ENCODE data around the gene NTF4.
"Not testable (repeated sequence)": the region's sequence is repeated elsewhere in the genome, so short reads cannot be mapped to it uniquely, and the experiment has no call there.

Gene NTF4

DNA sequence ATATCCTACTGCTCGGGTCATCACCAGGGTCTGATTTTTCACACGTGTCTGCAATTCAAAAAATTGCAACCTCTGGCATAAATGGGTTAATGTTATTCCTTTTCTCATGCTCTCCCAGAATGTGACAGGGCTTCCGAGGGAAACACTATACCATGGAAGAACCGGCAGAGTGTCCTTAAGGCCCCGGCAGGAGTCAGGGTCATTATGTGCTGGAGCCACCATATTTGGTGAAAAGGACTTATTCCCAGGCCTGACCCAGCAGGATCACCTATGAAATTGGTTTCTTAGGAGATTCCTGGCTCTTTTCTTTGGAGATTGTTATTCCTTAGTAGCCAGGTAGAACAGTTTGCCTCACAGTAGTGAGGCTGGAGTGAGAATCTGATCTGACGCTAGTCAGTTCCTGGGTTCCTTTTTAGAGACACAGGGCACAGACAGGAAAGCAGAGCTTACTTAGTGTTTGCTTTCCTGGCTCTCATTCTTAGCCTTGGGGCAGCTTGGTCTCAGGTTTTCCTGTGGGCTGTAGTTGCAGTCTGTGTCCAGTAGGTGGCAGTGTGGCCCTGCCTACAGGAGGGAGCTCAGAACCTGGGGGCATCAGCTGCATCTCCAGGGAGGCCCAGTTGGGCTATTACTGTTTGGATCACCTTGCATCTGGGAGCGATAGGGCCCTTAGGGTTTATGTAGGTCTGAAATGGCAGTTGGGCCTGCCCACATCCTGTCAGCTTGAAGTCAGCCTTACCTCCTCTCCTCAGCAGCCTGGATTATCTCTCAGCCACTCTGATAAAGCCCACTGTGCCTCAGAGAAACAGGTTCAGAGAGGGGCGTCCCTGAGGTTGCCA, 33.1 kb upstream of the NTF4 start:
- H3K36me3 Mint-ChIP-seq = peaks cover 47% of the 10 kb centered on the region
- peaks cover 14% of the 10 kb centered on the region for H3K4me1 Mint-ChIP-seq
- H3K27me3 Mint-ChIP-seq = no peaks in the 10 kb centered on the region
- H3K4me3 Mint-ChIP-seq = no peak overlapping the region
- no peak overlapping the region for H3K27ac Mint-ChIP-seq
- no peaks in the 10 kb centered on the region for H3K9me3 Mint-ChIP-seq
- peak; percentile 83 for ATAC-seq

DNA sequence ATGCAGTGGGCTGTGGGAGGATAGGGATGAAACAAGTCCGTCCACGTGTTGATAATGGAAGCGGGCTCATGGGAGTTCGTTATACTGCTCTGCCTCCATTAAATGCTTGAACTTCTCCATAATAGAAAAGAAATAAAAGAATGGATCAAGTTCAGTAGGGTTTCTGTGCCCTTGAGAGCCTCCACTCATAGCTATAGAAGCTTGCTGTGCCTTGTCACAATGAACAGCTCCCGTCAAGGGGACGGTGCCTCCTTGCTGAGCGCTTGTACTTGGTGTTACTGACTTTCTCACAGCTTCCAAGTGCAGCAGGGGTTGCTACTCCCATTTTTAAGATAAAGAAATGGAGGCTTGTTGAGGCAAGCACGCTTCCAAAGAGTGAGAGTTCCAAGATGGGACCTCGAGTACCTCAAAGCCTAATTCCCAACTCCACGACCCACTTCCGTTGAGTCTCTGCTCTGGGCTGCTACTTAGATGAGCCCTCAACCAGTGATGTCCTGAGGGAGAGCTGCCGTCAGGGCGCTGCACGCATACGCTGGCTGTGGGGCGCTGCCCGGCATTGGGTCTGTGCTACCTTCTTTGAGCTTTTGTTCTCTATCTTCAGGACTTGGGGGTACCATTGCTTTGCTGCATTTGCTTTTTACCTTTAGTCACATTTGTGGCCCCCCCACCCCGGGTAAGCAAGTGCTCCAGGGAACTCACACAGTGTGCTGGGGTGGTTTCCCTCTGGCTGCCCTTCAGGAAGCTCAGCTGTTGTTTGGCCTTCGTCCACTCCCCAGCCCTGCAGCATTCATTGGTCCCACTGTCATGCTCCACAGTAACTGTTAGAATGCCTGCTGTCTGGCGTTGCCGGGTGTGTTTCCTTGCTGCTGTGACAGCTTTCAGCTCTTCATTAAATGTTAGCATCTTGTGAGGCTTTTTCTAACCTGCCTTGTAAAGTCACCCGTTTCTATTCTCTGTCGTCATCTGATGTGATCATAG, 30.2 kb upstream of the NTF4 start:
- peaks cover 52% of the 10 kb centered on the region for H3K36me3 Mint-ChIP-seq

DNA sequence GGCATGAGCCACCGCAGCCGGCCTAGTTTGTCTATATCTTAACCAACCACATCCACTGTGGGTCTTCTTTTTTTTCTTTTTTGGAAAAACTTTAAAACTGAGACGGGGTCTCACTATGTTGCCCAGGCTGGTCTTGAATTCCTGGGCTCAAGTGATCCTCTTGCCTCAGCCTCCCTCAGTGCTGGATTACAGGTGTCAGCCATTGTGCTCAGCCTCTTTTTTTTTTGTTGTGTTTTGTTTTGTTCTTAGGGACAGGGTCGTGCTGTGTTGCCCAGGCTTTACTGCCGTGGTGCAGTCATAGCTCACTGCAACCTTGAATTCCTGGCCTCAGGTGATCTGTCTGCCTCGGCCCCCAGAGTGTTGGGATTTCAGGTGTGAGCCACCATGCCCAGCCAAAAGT, 28.1 kb upstream of the NTF4 start:
- ATAC-seq = no peak
- Mint-ChIP-seq H3K4me1 (peaks cover 36% of the 10 kb centered on the region), H3K27ac (no peak overlapping the region), H3K9me3 (no peaks in the 10 kb centered on the region), H3K4me3 (no peak overlapping the region), H3K27me3 (no peaks in the 10 kb centered on the region), H3K36me3 (peaks cover 45% of the 10 kb centered on the region)

More for the DNA sequence above, 30.2 kb upstream of the NTF4 start:
- no peaks in the 10 kb centered on the region for H3K9me3 Mint-ChIP-seq
- no peak for ATAC-seq
- no peak overlapping the region for H3K4me3 Mint-ChIP-seq
- peaks cover 34% of the 10 kb centered on the region for H3K4me1 Mint-ChIP-seq
- H3K27me3 Mint-ChIP-seq = no peaks in the 10 kb centered on the region
- H3K27ac Mint-ChIP-seq = no peak overlapping the region

DNA sequence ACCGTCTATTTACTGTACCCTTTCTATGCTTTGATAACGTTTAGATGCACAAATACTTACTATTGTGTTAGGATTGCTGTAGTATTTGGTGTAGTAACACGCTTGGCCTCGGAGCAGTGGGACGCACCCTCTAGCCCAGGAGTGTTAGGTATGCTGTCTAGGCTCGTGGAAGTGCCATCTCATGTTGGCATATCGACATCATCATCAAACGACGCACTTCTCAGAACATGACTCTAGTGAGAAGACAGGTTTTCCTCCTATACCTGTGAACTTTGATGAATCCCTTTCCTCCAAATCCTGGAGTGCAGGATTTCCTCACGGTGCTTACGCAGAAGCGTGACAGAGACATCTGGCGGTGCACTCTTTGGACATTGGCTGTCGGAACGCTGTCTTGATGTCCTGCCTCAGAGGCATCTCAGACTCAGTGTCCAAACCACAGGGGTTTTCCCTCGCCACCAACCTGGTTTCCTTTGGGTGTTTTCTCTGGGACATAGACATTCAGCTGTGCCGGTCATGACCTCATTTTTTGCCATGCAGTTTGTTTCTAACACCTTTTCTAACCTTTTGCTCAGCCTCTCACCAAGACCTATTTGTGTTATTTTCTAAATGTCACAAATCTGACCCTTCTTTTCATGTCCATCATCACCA, 26.9 kb upstream of the NTF4 start:
- Mint-ChIP-seq H3K27ac (no peak overlapping the region), H3K36me3 (peaks cover 52% of the 10 kb centered on the region), H3K27me3 (no peaks in the 10 kb centered on the region), H3K4me3 (no peak overlapping the region), H3K9me3 (no peaks in the 10 kb centered on the region), H3K4me1 (peaks cover 48% of the 10 kb centered on the region)
- no peak for ATAC-seq

DNA sequence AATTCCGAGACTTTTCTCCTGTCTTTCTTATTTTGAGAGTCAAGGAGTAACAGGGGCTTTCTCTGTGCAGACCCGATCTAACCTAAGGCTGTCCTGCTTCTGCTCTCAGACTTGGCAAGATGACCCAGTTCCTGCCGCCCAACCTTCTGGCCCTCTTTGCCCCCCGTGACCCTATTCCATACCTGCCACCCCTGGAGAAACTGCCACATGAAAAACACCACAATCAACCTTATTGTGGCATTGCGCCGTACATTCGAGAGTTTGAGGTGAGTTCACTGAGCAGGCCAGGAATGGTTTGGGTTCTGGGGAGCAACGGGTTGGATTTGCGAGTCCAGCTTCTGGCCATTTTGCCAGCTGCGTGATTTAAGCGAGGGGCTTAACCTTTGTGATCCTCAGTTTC, 21.7 kb upstream of the NTF4 start:
- ATAC-seq = no peak
- Mint-ChIP-seq H3K27me3 (no peaks in the 10 kb centered on the region), H3K9me3 (no peaks in the 10 kb centered on the region), H3K27ac (peak overlapping the region; percentile 87), H3K4me3 (peak overlapping the region; percentile 100), H3K4me1 (peaks cover 34% of the 10 kb centered on the region), H3K36me3 (peaks cover 33% of the 10 kb centered on the region)

DNA sequence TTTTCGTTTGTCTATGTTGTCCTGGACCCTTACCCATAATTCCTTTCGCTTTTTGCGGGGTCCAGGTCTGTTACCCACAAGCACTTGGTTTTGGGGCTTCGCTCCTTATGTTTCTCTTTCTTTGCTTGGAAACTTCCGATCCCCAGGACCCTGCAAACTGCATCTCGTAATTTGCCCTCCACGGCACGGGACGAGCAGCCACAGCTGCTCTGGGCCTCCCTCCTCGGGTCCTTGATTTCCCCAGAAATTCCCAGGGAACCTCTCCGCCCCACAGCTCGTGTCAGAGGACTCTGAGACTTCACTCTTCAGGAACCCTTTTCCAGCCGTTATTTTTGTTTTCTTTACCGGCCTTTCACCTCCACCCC, 21.2 kb upstream of the NTF4 start:
- peak overlapping the region; percentile 100 for H3K4me3 Mint-ChIP-seq
- H3K9me3 Mint-ChIP-seq = no peaks in the 10 kb centered on the region
- H3K4me1 Mint-ChIP-seq = peaks cover 30% of the 10 kb centered on the region
- ATAC-seq = no peak
- H3K27ac Mint-ChIP-seq = peak overlapping the region; percentile 87
- no peaks in the 10 kb centered on the region for H3K27me3 Mint-ChIP-seq
- peaks cover 29% of the 10 kb centered on the region for H3K36me3 Mint-ChIP-seq

DNA sequence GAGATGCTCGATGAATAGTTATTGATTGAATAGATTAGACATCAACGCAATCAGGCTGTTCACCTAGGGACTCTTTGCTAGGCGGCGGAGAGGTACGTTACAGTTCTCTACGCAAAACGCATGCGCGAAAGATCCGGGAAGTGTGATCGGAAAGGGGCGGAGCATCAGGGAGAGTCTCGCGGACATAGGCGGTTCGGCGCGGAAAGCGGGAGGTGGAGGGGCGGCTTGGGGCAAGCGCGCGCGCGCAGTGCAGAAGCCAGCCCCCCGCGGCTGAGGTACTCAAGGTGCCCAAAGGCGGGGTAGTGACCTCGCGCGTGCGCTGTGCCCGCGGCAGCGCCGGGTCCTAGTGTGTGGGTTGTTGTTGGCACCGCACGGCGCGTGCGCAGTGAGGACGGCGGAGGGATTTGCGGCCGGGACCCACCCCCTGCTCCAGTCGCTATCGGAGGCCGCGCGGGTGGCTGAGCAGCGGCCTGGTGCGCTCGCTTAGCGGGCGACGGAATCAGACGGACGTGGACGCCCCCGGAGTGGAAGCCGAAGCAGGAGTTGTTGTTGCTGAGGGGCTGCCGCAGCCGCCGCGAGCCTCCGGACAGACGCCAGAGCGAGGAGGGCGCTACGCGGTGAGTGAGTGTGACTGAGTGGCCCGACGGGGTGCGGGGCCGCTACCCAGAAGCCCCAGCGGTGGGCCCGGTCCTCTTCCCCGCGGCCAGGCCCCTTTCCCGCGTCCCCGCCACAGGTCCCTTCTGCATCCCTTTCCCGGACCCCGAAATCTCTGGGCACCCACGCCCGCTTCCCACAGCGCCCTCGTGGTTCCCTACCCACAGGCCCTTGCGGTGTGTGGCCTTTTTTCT, 20.6 kb upstream of the NTF4 start, which contains the start of gene SNRNP70:
Gene SNRNP70 (plus strand): TSS at position 432 of the 848 bp plus-strand sequence. CDS start 964 bp downstream, outside the sequence.
- peak within 1 kb of the TSS; percentile 100 for H3K4me3 Mint-ChIP-seq
- H3K9me3 Mint-ChIP-seq = no peaks in the 10 kb centered on the region
- H3K36me3 Mint-ChIP-seq = peaks cover 23% of the 10 kb centered on the region
- ATAC-seq = peak; percentile 98
- H3K4me1 Mint-ChIP-seq = peaks cover 24% of the 10 kb centered on the region
- no peaks in the 10 kb centered on the region for H3K27me3 Mint-ChIP-seq
- peak within 1 kb of the TSS; percentile 87 for H3K27ac Mint-ChIP-seq

DNA sequence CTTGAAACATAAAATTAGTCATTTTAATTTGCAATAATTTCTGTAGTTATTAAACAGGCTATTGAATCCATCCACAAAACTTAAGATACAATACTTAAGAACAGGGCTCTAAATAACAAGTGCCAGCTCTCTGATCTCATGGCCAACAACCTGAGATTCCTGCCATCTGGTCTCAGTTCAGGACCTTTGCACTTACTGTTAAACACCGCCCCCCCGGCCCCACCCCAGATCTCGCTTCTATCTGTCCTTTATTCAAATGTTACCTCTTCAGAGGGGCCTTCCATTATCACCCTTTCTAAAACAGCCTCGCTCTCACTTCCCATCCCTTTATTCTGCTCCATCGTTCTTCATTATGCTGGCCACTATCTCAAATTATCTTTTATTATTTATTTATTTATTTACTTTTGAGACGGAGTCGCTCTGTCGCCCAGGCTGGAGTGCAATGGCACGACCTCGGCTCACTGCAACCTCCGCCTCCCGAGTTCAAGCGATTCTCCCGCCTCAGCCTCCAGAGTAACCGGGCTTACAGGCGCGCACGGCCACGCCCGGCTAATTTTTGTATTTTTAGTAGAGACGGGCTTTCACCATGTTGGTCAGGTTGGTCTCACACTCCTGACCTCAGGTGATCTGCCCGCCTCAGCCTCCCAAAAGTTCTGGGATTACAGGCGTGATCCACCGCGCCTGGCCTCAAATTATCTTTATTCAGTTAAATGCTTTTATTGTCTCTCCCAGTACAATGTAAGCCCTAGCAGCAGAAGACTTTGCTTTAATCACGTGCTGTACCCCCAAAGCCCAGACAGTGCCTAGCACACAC, 19.8 kb upstream of the NTF4 start:
- Mint-ChIP-seq H3K4me1 (peaks cover 22% of the 10 kb centered on the region), H3K27ac (peak overlapping the region; percentile 87), H3K9me3 (no peaks in the 10 kb centered on the region), H3K36me3 (peaks cover 19% of the 10 kb centered on the region), H3K4me3 (peak overlapping the region; percentile 100), H3K27me3 (no peaks in the 10 kb centered on the region)
- no peak for ATAC-seq

DNA sequence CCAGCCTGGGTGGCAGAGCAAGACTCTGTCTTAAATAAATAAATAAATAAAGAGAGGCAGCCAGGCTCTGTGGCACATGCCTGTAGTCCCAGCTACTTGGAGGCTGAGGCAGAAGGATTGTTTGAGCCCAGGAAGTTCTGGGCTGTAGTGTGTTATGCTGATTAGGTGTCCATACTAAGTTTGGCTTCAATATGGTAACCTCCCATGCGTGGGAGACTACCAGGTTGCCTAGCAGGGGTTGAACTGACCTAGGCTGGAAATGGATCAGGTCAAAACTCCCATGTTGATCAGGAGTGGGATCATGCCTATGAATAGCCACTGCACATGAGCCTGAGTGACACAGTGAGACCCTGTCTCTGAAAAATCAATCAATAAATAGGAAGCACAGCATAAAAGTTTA, 16.7 kb upstream of the NTF4 start:
- peaks cover 14% of the 10 kb centered on the region for H3K27me3 Mint-ChIP-seq
- H3K27ac Mint-ChIP-seq = no peak overlapping the region

DNA sequence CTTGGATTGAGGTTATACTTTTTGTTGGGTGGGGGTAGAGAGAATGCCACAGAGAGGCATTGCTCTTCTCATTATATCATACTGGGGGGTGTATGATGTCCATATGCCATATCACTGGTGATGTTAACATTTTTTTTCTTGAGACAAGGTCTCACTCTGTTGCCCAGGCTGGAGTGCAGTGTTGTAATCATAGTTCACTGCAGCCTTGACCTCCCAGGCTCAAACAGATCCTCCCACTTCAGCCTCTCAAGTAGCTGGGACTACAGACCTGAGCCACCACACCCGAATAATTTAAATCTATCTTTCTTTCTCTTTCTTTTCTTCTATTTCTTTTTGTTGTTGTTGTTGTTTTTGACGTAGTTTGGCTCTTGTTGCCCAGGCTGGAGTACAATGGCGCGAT, 15.8 kb upstream of the NTF4 start:
- no peak overlapping the region for H3K27ac Mint-ChIP-seq
- no peak for ATAC-seq
- peaks cover 2% of the 10 kb centered on the region for H3K4me1 Mint-ChIP-seq
- peaks cover 23% of the 10 kb centered on the region for H3K27me3 Mint-ChIP-seq
- no peak overlapping the region for H3K4me3 Mint-ChIP-seq
- H3K9me3 Mint-ChIP-seq = no peaks in the 10 kb centered on the region
- no peaks in the 10 kb centered on the region for H3K36me3 Mint-ChIP-seq

More for the DNA sequence above, 16.7 kb upstream of the NTF4 start:
- Mint-ChIP-seq H3K36me3 (peaks cover 4% of the 10 kb centered on the region), H3K9me3 (no peaks in the 10 kb centered on the region), H3K4me1 (peaks cover 6% of the 10 kb centered on the region), H3K4me3 (no peak overlapping the region)
- ATAC-seq = no peak

DNA sequence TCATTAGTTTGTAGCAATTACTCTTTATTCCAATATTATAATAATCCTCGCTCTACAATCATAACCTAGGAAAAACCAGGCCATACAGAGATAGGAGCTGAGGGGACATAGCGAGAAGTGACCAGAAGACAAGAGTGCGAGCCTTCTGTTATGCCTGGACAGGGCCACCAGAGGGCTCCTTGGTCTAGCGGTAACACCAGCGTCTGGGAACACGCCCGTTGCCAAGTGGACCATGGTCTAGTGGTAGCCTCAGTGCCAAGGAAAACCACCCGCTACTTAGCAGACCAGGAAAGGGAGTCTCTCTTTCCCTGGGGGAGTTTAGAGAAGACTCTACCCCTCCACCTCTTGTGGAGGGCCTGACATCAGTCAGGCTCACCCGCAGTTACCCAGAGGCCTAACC, 10.3 kb upstream of the NTF4 start:
- H3K27ac Mint-ChIP-seq, ATAC-seq, H3K36me3 Mint-ChIP-seq, H3K9me3 Mint-ChIP-seq, H3K4me3 Mint-ChIP-seq: not testable (repeated sequence)
- Mint-ChIP-seq H3K27me3 (peaks cover 70% of the 10 kb centered on the region), H3K4me1 (peaks cover 18% of the 10 kb centered on the region)

DNA sequence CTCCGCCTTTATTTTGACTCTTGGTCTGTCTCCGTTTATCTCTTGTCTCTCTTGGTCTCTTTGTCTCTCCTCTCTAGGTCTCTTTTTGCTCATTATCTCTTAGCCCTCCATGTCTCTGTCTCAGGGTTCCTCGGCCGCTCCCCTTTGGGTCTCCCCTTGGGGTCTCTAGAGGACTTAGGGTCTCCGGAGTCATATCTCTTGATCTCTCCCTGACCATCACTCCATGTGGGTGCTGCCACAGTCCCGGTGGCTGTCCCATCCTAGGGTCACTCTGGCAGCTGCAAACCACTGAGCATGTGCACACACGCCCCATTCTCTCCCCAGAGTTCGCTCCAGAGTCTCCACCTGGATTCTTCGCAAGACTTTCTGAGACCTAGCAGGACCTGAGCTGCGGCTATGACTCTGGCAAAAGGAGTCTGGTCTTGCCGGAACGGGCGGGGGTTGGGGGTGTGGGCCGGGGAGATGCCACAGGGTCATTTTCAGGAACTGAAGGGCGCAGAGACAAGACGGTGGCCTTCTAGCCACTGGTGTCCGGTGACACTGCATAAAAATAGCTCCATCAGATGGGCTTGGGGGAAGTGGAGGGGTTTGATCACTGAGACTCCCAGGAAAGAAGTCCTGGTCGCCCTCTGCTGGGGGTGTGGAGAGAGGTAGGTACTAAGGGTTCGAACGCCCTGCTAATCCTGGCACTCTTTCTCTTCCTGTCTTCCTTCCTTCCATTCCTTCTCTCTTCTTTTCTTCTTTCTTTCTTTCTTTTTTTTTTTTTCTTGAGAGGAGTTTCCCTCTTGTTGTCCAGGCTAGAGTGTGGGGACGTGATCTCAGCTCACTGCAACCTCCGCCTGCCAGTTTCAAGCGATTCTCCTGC, 9.1 kb upstream of the NTF4 start:
- no peak for ATAC-seq
- Mint-ChIP-seq H3K4me3 (peak overlapping the region; percentile 32), H3K36me3 (peaks cover 6% of the 10 kb centered on the region), H3K27ac (no peak overlapping the region), H3K4me1 (peaks cover 18% of the 10 kb centered on the region), H3K27me3 (peaks cover 81% of the 10 kb centered on the region), H3K9me3 (peaks cover 9% of the 10 kb centered on the region)
